ENCODE measurements around the gene NLRP3.

Gene NLRP3

GRCh38 chr1:247378334-247379073 is 37.5 kb upstream of the NLRP3 start:
- TF ChIP-seq RARB (CRISPR knock-in tag; IDR thresholded peaks at IDR 0.05), result no peak
- TF ChIP-seq TOX (CRISPR knock-in tag; IDR thresholded peaks at IDR 0.05; ENCODE audit: borderline replicate concordance), result no peak
- TF ChIP-seq PATZ1 (CRISPR knock-in tag; IDR thresholded peaks at IDR 0.05; ENCODE audit: borderline replicate concordance), result no peak
- TF ChIP-seq ZNF565 (CRISPR knock-in tag; conservative IDR thresholded peaks at IDR 0.05; ENCODE audit: low read depth), result no peak
- no peak for TF ChIP-seq POU6F1 (CRISPR knock-in tag; IDR thresholded peaks at IDR 0.05; ENCODE audit: borderline replicate concordance, low read depth)
- TF ChIP-seq ZNF8 (CRISPR knock-in tag; IDR thresholded peaks at IDR 0.05), result no peak
- TF ChIP-seq SNAI2 (CRISPR knock-in tag; IDR thresholded peaks at IDR 0.05), result no peak
- no peak for TF ChIP-seq ESRRG (CRISPR knock-in tag; IDR thresholded peaks at IDR 0.05)
- TF ChIP-seq BACH2 (CRISPR knock-in tag; IDR thresholded peaks at IDR 0.05; ENCODE audit: borderline replicate concordance), result no peak
- no peak for TF ChIP-seq ZFP30 (CRISPR knock-in tag; IDR thresholded peaks at IDR 0.05)
- no peak for ATAC-seq

- peak; percentile 29; the same call in 2 of the 3 replicates for ATAC-seq
- TF ChIP-seq BACH2 (CRISPR knock-in tag; IDR thresholded peaks at IDR 0.05; ENCODE audit: borderline replicate concordance), result no peak
- no peak for TF ChIP-seq CREB5 (CRISPR knock-in tag; IDR thresholded peaks at IDR 0.05; ENCODE audit: low read depth)
- TF ChIP-seq ISL1 (CRISPR knock-in tag; IDR thresholded peaks at IDR 0.05), result no peak
- TF ChIP-seq ZNF565 (CRISPR knock-in tag; conservative IDR thresholded peaks at IDR 0.05; ENCODE audit: low read depth), result no peak
- TF ChIP-seq TOX (CRISPR knock-in tag; IDR thresholded peaks at IDR 0.05; ENCODE audit: borderline replicate concordance), result no peak; the same call in 1 of the 2 replicates
- TF ChIP-seq OSR1 (CRISPR knock-in tag; IDR thresholded peaks at IDR 0.05), result no peak
- no peak for TF ChIP-seq TCF4 (CRISPR knock-in tag; IDR thresholded peaks at IDR 0.05; ENCODE audit: borderline replicate concordance)
- TF ChIP-seq CSRNP3 (CRISPR knock-in tag; IDR thresholded peaks at IDR 0.05), result no peak
These were observed 30.7 kb upstream of the NLRP3 start for GRCh38 chr1:247385283-247385682.

- TF ChIP-seq ZNF8 (CRISPR knock-in tag; IDR thresholded peaks at IDR 0.05) (no peak), BACH2 (CRISPR knock-in tag; IDR thresholded peaks at IDR 0.05; ENCODE audit: borderline replicate concordance) (no peak), ZC3H10 (CRISPR knock-in tag; IDR thresholded peaks at IDR 0.05) (no peak)
- ATAC-seq, result no peak
These were observed 29.8 kb upstream of the NLRP3 start for GRCh38 chr1:247386217-247386616.

- peak; percentile 79 for ATAC-seq
- TF ChIP-seq CSRNP3 (CRISPR knock-in tag; IDR thresholded peaks at IDR 0.05), result no peak
- no peak for TF ChIP-seq ZC3H10 (CRISPR knock-in tag; IDR thresholded peaks at IDR 0.05)
- TF ChIP-seq ZNF70 (CRISPR knock-in tag; IDR thresholded peaks at IDR 0.05), result no peak
- no peak for TF ChIP-seq RARB (CRISPR knock-in tag; IDR thresholded peaks at IDR 0.05)
- no peak for TF ChIP-seq ARNTL (CRISPR knock-in tag; IDR thresholded peaks at IDR 0.05; ENCODE audit: borderline replicate concordance, low read depth)
- TF ChIP-seq OSR1 (CRISPR knock-in tag; IDR thresholded peaks at IDR 0.05), result no peak
- TF ChIP-seq ZNF8 (CRISPR knock-in tag; IDR thresholded peaks at IDR 0.05), result no peak
- TF ChIP-seq TSHZ2 (CRISPR knock-in tag; IDR thresholded peaks at IDR 0.05), result no peak
These were observed 29.3 kb upstream of the NLRP3 start for GRCh38 chr1:247386687-247387086.

All from SK-N-SH treated with all-trans-retinoic acid at 6 μM for 48 hours (cell line).